Uterus (tissue), 2 donors: ENCODE measurements around the gene GABBR1.

Source experiments
- POLR2A ChIP-seq, 2 donors: fragments of 450-650 bp; IDR thresholded peaks; one replicate each; pipeline ENCODE4 v1.6.1; 2016; ENCODE audit warnings: antibody characterized with exemption in 2 of 2, mild to moderate bottlenecking in 1 of 2, moderate library complexity in 1 of 2
- TF ChIP-seq, protein P1 (sequence below), 4 experiments: fragments of 200-600 bp in 2 of 4; fragments of 450-650 bp in 2 of 4; sonication (generic) in 2 of 4; IDR thresholded peaks; one replicate each; pipeline ENCODE4 v1.5.1; 2016 to 2019; ENCODE audit warnings: antibody characterized with exemption in 4 of 4, mild to moderate bottlenecking in 2 of 4, moderate library complexity in 1 of 4

GRCh38 chr6:29627755-29628418 lies 5.1 kb downstream of the GABBR1 start:
- TF ChIP-seq, protein P1, sequence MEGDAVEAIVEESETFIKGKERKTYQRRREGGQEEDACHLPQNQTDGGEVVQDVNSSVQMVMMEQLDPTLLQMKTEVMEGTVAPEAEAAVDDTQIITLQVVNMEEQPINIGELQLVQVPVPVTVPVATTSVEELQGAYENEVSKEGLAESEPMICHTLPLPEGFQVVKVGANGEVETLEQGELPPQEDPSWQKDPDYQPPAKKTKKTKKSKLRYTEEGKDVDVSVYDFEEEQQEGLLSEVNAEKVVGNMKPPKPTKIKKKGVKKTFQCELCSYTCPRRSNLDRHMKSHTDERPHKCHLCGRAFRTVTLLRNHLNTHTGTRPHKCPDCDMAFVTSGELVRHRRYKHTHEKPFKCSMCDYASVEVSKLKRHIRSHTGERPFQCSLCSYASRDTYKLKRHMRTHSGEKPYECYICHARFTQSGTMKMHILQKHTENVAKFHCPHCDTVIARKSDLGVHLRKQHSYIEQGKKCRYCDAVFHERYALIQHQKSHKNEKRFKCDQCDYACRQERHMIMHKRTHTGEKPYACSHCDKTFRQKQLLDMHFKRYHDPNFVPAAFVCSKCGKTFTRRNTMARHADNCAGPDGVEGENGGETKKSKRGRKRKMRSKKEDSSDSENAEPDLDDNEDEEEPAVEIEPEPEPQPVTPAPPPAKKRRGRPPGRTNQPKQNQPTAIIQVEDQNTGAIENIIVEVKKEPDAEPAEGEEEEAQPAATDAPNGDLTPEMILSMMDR (IDR thresholded peaks at IDR 0.05), result no peak
- TF ChIP-seq POLR2A (IDR thresholded peaks at IDR 0.05), result peak; percentile 68 to 91
